GM18508 (cell line): Measurements from ENCODE around the gene EXOC6B.
"Not testable (repeated sequence)": the region's sequence is repeated elsewhere in the genome, so short reads cannot be mapped to it uniquely, and the experiment has no call there.

Source experiments
- ATAC-seq: cut with Tn5 transposase; IDR thresholded peaks from one replicate; pipeline ENCODE4 v1.9.1; 2021; ENCODE audit warnings: moderate number of reproducible peaks; ENCODE audit not compliant: insufficient read depth, unreplicated experiment

Gene EXOC6B

DNA sequence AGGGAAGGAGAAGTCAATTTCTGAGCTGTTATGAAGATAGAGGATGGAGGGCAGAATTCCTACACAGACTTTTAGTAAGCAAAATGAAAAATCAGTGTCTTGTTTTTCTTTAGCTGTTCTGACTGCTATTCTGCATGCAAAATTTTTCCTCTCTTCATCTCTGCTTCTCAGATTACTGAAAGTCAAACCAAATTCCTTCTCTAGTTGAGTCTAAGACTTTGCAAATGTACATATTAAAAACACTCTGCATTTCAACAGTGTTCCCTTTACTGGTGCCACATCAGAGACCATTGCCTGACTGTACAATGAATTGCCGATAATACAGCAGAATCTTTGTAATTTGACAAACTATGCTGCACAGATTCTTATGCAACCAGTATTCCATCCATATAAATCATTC lies 198.8 kb downstream of the EXOC6B start:
- ATAC-seq, result no peak

DNA sequence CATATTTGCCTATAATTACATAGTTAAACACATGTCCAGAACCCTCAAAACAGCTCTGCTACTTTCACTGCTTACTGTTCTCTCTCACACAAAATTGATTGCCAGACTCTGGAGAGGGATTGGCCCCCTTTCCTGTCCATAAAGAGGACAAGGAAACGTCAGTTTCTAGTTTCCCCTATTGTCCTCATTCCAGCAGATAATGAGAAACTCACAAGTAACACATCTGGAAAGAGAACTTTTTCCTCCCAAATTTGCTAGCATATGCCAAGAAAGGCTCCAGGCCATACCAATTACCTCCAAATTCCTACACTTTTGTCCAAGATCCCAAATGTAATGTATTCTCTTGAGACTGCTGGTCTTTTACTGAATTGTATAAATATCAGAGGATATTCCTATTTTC lies 200.5 kb downstream of the EXOC6B start:
- ATAC-seq, result no peak

DNA sequence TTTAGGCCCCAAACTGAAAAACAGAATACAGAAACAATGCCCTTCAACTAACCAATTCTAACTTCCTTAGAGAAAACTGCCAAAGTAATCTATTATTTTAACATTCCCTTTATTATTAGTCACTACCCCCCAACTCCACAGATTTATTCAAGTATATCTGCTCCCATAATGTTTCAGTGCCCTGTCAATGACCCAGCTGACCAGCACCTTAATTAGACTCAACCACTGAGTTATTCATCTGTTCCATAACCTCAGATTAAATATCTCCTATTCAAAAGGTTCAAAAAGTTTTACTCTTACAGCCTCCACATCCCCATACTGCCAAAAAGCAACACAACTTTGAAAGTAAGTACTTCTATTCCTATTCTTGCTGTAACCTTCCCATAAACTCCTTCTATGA lies 202.4 kb downstream of the EXOC6B start:
- no peak for ATAC-seq

DNA sequence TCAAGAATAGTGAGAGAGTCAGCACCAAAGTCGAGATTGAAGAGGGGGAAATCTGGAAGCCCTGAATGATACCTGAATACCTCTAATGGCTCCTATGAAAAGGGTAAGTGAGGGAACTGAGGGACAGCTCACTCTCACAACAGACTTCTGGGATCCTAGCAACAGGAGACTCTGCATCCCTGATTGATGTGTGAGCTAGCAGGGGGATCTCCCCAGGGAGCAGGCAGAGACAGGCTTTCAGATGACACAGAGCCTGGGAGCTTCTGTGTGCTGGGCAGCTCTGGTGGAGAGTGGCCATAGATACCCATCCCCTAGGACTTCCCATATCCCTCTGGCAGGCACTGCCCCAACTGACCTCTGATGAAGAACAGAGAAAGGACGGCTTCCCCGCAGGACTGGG lies 206.2 kb downstream of the EXOC6B start:
- ATAC-seq, result no peak

DNA sequence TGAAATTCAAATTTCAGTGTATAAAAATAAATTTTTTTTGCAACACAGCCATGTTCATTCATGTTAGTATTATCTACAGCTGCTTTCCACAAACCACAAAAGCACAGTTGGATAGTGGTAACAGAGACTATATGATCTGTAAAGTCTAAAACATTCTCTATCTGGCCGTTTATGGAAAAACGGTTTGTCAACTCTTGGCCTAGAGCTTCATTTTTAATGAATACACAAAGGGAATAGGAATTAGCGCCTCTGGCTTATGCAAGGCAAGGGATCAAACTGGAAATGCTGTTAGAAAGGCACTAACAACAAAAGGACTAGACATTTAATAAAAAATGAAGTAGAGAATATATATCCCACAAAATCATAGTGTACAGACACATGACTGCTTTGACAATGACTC lies 211.9 kb downstream of the EXOC6B start:
- no peak for ATAC-seq

DNA sequence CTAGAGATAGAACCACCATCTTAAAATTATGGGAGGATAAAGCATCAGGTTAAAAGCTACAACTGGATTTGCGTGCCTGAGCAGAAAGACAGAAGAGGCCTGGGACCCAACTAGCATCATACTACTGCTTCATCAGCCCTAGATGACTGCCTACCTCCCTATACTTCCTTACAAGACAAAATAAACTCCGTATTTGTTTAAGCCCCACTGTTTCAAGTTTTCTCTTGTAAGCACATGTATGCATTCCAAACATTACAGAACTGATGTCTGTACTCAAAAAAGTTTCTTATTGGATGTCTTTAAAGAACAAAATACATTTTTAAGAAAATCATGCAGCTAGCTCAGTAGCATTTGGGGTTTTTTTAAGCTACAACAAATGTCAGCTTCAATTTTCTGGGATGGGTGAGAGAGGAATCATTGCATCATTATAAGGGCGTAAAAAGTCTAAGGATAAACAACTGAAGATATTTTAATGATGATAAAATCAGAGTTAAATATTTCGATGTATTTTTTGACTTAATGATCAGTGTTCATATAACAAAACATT lies 213.1 kb downstream of the EXOC6B start:
- ATAC-seq, result no peak

DNA sequence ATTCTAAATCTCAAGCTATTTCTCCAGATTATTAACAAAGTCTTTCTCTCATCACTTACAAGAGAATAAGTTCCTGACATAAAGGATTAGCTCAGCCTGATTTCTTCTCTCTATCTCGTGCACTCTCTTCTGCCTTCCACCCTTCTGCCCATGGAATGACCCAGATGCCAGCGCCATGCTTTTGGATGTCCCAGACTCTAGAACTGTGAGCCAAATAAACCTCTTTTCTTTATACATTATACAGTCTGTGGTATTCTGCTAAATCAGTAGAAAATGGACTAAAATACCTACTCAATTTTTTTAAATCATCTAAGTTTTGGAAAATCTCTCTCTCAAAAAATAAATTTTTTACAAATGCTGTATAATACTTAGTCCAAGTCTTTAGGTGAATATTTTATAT lies 218.6 kb downstream of the EXOC6B start:
- no peak for ATAC-seq

DNA sequence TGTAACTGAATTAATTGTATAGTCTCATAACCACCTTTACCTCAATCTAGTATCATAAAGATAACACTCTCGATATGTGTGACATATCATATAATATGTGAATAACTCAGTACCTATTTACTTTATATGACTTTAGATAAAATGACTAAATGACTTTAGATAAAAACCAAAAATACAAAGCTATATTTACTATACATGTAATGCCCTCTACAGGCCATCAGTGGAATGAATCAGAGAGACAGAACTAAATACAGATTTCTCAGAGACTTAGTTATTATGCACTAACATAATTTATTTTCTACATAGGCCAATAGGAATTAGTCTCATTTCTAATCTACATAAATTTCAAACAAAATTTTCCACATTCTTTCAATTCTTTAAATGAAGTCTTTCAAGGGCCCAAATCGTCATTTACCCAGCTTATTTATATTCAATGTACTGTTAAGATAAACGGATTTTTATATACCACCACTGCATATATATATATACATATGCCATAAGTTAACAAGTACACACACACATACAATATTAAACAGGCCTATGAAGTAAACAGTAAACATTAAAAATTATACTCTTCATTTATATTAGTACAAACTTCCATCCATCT lies 219.9 kb downstream of the EXOC6B start:
- ATAC-seq, result no peak

DNA sequence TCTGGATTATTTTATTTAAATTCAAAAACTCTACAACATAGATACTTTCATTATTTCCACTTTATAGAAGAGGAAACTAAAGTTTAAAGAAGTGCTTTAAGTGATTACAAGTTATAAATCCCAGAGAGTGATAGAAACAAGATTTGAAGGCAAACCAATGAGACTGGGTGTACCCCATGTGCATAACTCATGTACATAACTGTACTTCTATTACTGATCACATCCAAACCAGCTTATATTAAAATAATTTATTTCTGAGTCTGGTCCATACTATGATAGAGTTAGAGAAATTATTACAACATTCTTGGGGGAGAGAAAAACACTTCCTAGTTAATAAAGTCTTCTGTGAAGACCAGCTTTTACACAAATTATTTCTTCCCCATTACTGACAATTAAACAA lies 221.4 kb downstream of the EXOC6B start:
- ATAC-seq, result no peak

DNA sequence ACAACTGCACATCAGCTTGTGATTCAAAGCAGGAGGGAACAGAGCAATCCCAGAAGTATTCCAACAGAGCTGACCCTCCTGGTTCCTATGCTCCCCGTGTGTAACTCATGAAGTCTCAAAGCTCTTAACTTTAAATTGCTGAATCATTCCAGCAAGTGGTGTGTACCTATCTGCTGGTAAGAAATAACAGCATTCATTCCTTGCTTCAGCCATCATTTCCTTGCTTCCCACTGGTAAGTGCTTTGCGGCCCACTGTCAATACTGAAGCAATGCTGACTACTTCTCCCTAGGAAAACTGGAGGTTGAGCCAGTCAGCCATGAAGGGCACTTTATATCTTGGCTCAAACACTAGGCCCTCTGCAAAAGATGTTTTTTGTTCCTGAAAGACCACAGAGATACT lies 222.4 kb downstream of the EXOC6B start:
- ATAC-seq, result no peak

DNA sequence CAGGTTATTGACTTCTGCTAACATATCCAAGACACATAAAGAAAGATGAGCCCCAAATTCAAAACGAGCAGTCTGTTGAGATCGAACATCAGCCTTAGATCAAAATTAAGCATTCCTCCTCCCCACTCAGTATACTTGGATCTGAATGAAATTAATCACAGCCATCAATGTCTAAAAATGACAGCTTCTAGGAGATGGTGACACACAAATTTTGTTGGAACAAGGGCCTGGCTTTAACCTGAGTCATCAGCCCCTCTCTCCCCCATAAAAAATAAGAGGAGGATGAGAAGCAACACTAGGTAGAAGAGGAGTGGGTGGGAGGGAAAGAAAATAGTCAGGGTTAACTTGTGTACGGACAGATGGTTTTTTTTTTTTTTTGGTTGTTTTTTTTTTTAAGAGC lies 223.1 kb downstream of the EXOC6B start:
- no peak for ATAC-seq

DNA sequence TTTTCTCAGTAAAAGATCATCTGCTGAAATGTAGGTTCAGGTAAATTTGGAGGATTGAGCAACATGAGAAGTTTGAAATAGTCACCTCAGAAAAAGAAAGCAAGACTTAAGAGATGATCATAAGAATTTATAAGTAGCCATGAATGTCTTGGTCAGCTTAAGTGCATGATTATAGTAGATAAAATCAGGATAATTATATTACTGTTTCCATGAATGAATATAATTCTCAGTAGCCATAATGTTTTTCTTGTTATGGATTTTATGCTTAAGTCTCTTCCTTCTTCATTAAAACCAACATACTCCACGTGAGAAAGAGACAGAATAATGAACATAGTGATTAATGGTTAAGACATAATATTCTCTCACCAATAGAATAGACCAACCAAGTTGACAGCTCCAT lies 223.7 kb downstream of the EXOC6B start:
- ATAC-seq, result no peak

DNA sequence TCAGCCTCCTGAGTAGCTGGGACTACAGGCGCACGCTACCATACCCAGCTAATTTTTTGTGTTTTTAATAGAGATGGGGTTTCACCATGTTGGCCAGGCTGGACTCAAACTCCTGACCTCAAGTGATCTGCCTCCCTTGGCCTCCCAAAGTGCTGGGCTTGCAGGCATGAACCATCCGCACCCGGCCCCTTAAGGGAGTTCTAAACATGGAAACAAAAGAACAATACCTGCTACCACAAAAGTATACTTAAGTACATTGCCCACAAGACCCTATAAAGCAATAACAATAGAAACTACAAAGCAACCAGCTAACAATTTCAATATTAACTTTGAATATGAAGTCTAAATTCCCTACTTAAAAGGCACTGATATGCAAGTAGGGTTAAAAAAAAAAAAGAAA lies 242.0 kb downstream of the EXOC6B start:
- not testable (repeated sequence) for ATAC-seq

DNA sequence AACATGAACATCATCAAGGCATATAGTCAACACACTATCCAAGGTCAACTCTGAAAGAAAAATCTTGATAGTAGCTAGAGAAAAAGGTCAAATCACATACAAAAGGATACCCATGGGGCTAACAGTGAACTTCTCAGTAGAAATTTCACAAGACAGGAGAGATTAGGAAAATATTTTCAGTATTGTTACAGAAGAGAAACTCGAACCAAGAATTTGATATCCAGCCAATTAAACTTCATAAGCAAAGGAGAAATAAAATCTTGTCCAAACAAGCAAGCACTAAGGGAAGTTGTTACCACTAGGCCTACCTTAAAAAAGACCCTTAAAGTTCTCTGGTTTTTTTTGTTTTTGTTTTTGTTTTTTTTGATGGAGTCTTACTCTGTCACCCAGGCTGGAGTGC lies 242.5 kb downstream of the EXOC6B start:
- no peak for ATAC-seq

DNA sequence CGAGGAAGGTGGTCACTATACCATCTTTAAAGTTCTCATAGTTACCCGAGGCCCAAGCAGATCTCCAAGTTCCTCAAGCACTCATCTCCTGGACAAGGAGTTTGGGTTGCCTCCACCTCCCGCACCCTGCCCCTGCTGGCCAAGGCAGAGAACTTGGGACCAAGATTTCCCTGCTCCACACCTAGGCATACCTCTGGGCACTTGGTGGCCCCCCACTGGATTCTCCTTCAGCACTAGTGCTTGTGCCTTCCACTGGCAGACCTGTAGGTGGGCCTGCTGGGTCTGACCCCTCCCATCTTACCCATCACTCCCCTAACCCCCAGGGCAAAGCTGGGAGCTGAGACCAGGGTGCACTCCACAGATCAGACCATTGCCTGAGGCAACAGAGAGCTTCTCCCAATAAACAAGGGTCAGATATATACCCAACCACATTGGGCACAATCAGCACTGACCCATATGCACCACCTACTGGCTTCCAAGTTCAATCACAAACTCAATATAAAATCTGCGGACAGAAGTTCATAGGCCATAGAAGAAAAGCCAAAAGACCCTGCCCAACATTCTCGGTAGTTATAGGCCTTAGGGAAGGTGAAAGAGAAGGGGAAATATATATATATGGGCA lies 244.2 kb downstream of the EXOC6B start:
- no peak for ATAC-seq

DNA sequence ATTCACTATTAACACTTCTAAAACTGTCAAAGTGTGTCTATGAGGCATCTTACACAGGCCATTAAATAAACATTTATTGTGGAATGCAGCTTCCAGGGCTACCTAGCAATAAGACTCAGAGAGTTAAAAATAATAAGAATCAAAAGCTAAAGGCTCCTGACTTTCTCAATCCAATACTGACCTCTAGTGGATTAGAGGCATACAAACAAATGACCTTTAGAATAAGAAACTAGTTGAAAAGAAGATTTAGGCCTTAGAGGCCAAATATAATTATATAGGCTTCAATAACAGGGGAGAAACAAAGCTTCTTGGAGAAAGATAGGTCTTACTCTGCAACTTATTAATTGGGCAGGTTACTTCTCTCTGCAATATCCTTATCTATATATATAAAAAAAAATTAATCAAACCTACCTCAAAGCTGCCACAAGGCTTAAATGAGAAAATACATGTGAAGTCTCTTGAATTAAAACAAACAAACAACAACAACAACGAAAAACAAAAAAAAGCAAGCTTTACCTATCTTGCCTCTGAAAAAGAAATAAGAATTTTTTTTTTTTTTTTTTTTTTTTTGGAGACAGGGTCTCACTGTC lies 246.1 kb downstream of the EXOC6B start:
- ATAC-seq, result no peak

DNA sequence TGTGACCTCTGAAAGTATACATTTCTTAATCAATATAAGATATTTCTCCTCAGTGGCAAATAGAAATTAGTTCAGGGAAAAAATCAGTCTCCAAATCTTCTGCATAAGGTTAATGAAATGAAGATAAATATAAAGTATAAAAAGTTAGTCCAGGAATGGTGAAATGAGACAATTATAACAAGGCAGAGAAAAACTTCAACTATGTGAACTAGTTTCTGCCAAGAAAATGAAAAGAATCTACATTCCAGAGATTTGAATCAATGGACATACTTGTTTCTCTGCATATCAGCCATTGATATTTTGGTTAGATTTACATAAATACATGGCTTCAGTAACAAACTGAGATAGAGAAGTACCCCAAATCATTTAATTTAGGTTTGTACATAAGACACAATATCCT lies 249.0 kb downstream of the EXOC6B start:
- ATAC-seq, result no peak

DNA sequence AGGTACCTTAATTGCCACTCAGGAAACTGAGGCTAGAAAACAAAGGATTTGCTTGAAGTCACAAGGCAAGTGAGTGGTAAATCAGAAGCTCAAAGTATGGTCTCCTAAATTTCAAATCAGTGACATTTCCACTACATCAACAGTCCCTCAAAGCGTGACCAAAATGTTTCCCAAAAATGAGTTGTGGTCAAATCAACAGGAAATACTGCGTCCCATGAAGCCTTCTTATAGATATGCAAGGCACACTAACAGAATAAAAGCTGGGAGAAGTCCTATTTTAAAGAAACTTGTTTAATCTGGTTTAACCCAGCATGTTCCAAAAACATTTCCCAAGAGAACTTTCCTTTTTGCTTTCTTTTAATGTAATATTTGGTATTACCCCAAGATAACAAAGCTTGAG lies 249.4 kb downstream of the EXOC6B start:
- ATAC-seq, result no peak

DNA sequence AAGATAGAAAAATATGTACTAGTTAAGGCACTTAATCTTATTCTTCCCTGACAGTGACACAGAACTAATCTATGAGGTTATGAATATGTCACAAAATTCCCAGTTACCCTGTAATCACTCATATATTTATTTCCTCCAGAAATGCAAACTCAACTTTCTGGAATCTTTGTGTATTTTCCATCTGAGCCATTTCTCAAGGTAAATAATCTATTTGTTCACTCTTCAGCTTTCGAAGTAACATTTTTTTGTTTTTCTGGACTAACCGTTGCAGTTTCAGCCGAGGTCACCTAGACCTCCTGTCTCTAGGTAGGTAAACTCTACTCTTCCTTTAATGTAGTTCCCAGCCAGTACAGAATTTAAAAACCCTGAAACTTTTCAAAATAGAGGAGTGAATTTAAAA lies 250.9 kb downstream of the EXOC6B start:
- ATAC-seq, result no peak

DNA sequence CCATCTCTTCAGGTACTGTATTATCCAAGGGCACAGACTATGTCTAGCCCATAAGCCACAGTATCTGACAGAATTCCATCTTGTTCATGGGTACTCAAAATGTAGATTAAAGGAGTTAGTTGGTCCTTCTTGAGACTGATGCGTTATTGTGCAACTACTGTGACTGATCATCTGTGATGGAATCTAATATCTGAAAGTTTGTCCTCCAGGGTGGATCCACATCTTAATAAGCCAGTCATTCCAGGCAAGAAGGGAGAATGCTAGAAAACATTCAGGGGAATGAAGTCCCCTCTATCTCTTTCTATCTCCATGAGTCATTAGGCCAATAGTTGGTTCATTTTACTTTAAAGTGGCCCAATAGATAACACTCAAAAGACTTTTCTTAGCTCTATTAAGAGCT lies 252.6 kb downstream of the EXOC6B start:
- no peak for ATAC-seq

DNA sequence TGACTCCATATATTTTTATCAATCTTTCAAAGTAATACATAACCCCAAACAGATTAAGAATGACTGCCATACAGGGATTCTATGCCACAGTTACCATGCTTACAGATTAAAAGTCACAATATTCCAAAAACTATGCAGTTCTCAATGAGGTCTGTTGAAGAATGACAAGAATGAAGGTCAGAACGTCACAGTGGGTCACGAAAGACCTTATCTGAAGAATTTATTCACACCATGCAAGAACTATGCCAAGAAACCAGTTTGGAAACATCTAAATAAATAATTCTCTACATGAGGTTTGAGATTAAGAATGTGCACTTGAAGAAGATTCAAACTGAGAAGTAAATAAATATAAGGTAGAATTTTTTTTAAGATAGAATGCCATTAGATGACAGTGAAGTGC lies 253.3 kb downstream of the EXOC6B start:
- ATAC-seq, result no peak

DNA sequence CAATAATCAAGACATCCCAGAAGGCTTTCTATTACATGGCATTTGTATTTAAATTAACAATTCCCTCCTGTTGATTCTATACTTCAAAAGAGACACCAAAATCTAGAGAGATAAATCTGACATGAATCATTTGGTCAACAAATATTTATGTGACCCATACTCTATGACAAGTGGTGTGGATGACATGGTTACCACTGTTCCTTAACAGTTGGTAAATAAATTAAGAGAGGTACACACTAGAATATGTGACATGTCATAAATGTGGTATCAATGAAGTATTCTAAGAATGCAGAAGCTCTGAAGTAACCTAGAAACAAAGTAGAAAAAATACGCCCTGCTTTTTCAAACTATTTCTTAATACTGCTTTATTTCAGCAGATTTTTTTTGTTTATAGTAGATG lies 255.4 kb downstream of the EXOC6B start:
- ATAC-seq, result no peak
